HCT116 (cell line): ENCODE measurements around the gene AKR1B1.

Experiments used
- POLR2A ChIP-seq: IDR thresholded peaks from 2 replicates; pipeline ENCODE4 v1.7.0; 2011; ENCODE audit warnings: borderline replicate concordance; ENCODE audit not compliant: insufficient read depth, insufficient read length; ENCODE audit errors: extremely low read depth
- RAD21 ChIP-seq: IDR thresholded peaks from 2 replicates; pipeline ENCODE4 v1.6.1; 2012; ENCODE audit warnings: low read depth, mild to moderate bottlenecking
- TCF7L2 ChIP-seq: IDR thresholded peaks from 2 replicates; pipeline ENCODE4 v1.7.0; 2011; ENCODE audit warnings: borderline replicate concordance, inconsistent platforms; ENCODE audit not compliant: insufficient read depth, insufficient read length; ENCODE audit errors: extremely low read depth
- TF ChIP-seq, protein P1 (sequence below): IDR thresholded peaks from 2 replicates; pipeline ENCODE4 v1.6.1; 2012; ENCODE audit warnings: low read depth
- TF ChIP-seq, protein P2 (sequence below), 3 experiments: fragments of 200-600 bp in 1 of 3; sonication (generic) in 1 of 3; IDR thresholded peaks in 2 of 3; conservative IDR thresholded peaks in 1 of 3; 2 replicates each; pipeline ENCODE4 v1.5.1; 2012 to 2017; ENCODE audit warnings: low read depth in 2 of 3, low read length in 2 of 3, antibody characterized with exemption in 1 of 3, borderline replicate concordance in 1 of 3, control low read depth in 1 of 3, mild to moderate bottlenecking in 1 of 3, mixed read lengths in 1 of 3, mixed run types in 1 of 3, moderate library complexity in 1 of 3; ENCODE audit not compliant: insufficient read depth in 1 of 3

GRCh38 chr7:134465491-134465890 is 6.6 kb upstream of the AKR1B1 start:
- TF ChIP-seq, protein P1, sequence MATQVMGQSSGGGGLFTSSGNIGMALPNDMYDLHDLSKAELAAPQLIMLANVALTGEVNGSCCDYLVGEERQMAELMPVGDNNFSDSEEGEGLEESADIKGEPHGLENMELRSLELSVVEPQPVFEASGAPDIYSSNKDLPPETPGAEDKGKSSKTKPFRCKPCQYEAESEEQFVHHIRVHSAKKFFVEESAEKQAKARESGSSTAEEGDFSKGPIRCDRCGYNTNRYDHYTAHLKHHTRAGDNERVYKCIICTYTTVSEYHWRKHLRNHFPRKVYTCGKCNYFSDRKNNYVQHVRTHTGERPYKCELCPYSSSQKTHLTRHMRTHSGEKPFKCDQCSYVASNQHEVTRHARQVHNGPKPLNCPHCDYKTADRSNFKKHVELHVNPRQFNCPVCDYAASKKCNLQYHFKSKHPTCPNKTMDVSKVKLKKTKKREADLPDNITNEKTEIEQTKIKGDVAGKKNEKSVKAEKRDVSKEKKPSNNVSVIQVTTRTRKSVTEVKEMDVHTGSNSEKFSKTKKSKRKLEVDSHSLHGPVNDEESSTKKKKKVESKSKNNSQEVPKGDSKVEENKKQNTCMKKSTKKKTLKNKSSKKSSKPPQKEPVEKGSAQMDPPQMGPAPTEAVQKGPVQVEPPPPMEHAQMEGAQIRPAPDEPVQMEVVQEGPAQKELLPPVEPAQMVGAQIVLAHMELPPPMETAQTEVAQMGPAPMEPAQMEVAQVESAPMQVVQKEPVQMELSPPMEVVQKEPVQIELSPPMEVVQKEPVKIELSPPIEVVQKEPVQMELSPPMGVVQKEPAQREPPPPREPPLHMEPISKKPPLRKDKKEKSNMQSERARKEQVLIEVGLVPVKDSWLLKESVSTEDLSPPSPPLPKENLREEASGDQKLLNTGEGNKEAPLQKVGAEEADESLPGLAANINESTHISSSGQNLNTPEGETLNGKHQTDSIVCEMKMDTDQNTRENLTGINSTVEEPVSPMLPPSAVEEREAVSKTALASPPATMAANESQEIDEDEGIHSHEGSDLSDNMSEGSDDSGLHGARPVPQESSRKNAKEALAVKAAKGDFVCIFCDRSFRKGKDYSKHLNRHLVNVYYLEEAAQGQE, result no peak
- TF ChIP-seq, protein P2, sequence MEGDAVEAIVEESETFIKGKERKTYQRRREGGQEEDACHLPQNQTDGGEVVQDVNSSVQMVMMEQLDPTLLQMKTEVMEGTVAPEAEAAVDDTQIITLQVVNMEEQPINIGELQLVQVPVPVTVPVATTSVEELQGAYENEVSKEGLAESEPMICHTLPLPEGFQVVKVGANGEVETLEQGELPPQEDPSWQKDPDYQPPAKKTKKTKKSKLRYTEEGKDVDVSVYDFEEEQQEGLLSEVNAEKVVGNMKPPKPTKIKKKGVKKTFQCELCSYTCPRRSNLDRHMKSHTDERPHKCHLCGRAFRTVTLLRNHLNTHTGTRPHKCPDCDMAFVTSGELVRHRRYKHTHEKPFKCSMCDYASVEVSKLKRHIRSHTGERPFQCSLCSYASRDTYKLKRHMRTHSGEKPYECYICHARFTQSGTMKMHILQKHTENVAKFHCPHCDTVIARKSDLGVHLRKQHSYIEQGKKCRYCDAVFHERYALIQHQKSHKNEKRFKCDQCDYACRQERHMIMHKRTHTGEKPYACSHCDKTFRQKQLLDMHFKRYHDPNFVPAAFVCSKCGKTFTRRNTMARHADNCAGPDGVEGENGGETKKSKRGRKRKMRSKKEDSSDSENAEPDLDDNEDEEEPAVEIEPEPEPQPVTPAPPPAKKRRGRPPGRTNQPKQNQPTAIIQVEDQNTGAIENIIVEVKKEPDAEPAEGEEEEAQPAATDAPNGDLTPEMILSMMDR (IDR thresholded peaks at IDR 0.05 in 2 of 3, conservative IDR thresholded peaks at IDR 0.05 in 1 of 3; ENCODE audit: borderline replicate concordance in 1 of 3, insufficient read depth in 1 of 3, low read depth in 2 of 3, low read length in 2 of 3), result no peak
- no peak for TF ChIP-seq POLR2A
- no peak for TF ChIP-seq RAD21
- no peak for TF ChIP-seq TCF7L2
